Muscle of back (tissue), 13 donors: ENCODE results near the gene KRT3. TPM values are rescaled to one million over a fixed set of nuclear protein-coding genes. Genes with fewer than 3 reads are reported as not detected.

Source experiments
- DNase-seq, 3 donors: peaks; one replicate each; pipeline versions ENCODE4 v3.0.0 to v3.0.0-alpha.2; 2013
- long read RNA-seq, 9 donors: transcript quantifications; one replicate each; lab custom pipeline, GENCODE V29; 2026
- polyA plus RNA-seq, 10 donors: library from polyadenylated mRNA; unstranded; fragments of 120-200 nt; gene quantifications; one replicate each; pipeline ENCODE4 v1.2.1, GENCODE V29; 2013; ENCODE audit not compliant: insufficient read length in 10 of 10

KRT3 gene
- under 1 TPM in 1 of 10 donors, not detected in 9; 0.46 TPM for polyA plus RNA-seq
- long read RNA-seq, donor 1 = 0 reads
- long read RNA-seq, donor 2 = 0 reads
- long read RNA-seq, donor 3 = 0 reads
- long read RNA-seq, donor 4 = 0 reads
- long read RNA-seq, donor 5 = 0 reads
- long read RNA-seq, donor 6 = 0 reads
- long read RNA-seq, donor 7 = 0 reads
- long read RNA-seq, donor 8 = 0 reads
- long read RNA-seq, donor 9 = 0 reads

- DNase-seq = no peak
Measured at GRCh38 chr12:52795694-52796428, at the start of gene KRT3. KRT3 (minus strand) TSS chr12:52796117; CDS start chr12:52796042, 75 bp downstream.

GRCh38 chr12:52844386-52844785 is 48.5 kb upstream of the KRT3 start:
- no peak for DNase-seq

- DNase-seq = no peak
Measured at GRCh38 chr12:52839436-52840105, 43.7 kb upstream of the KRT3 start.

GRCh38 chr12:52838609-52839435 is 42.9 kb upstream of the KRT3 start:
- DNase-seq = no peak

GRCh38 chr12:52837781-52838608 is 42.1 kb upstream of the KRT3 start:
- no peak for DNase-seq

- DNase-seq = peak in 1 of 3 donors; percentile 19
Measured at GRCh38 chr12:52837413-52837741, 41.5 kb upstream of the KRT3 start.

GRCh38 chr12:52836491-52837412 is 40.8 kb upstream of the KRT3 start:
- DNase-seq = no peak

GRCh38 chr12:52836042-52836466 is 40.1 kb upstream of the KRT3 start:
- no peak for DNase-seq

- no peak for DNase-seq
Measured at GRCh38 chr12:52835271-52836041, 39.5 kb upstream of the KRT3 start.

GRCh38 chr12:52834727-52835001 is 38.7 kb upstream of the KRT3 start:
- DNase-seq = no peak

GRCh38 chr12:52833922-52834726 is 38.2 kb upstream of the KRT3 start, which contains the start of gene KRT79:
KRT79 (minus strand) TSS chr12:52834311; CDS start chr12:52834260, 51 bp downstream.
- DNase-seq = no peak

- no peak for DNase-seq
Measured at GRCh38 chr12:52832985-52833905, 37.3 kb upstream of the KRT3 start.

- no peak for DNase-seq
Measured at GRCh38 chr12:52832451-52832850, 36.5 kb upstream of the KRT3 start.

GRCh38 chr12:52831251-52831650 is 35.3 kb upstream of the KRT3 start:
- no peak for DNase-seq

- DNase-seq = no peak
Measured at GRCh38 chr12:52829986-52830770, 34.3 kb upstream of the KRT3 start.

GRCh38 chr12:52828591-52829021 is 32.7 kb upstream of the KRT3 start:
- no peak for DNase-seq
